ENCODE measurements around the gene SETD4.

SETD4 gene

DNA sequence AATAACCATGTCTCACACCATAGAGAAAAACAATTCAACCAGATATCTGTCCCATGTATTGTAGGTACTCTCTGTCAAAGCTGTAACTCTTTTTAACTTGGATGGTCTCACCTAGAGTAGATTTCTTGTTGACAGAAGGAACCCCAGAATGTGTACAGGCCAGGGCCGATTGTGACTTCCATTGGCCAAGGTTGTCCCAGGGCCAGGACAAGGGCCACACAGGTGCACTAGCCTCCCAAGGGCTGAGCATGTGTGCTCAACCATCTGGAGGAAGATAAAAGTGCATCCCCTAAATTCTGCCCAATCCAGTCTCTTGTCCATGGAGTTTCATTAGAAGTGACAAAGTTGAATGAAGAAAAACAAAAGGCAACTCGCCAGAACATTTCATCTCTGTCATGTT is 51.8 kb downstream of the SETD4 start:
- no peak for DNase-seq (ENCODE audit: low spot score)

DNA sequence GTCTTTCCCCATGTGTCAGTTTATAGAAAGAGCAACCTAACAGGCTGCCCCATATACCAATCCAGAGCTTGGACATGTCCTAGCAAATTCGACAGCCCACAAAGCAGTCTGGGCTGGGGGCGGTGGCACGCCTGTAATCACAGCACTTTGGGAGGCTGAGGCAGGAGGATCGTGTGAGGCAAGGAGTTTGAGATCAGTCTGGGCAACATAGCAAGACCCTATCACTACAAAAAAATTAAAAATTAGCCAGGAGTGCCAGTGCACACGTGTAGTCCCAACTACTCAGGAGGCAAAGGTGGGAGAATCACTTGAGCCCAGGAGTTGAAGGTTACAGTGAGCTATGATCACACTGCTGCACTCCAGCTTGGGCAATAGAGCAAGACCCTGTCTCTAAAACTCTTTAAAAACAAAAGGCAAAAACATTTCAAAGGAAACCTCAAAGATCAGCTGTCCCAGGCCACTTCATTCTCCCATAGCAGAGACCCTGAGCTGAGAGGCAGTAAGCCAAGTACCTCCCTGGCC is 54.4 kb downstream of the SETD4 start:
- no peak for DNase-seq (ENCODE audit: low spot score)

DNA sequence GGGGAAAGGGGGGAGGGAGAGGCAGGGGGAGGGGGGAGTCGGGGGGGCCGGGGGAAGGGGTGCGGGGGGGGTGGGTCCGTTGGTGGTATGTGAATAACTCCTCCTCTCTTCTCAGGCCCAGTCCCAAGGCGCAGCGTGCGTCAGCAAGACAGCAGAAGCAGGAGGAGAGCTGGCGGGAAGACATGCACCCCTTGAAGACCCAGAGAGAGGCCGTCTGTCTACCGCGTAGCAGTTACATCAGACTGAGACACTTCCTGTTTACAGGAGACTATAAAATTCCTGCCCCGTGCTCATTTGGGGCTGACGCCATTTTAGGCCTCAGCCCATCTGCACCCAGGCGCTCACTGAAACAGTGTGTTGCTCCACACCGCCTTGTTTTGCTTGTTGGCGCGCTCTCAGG is 55.3 kb downstream of the SETD4 start:
- peak; percentile 36 for DNase-seq (ENCODE audit: low spot score)

DNA sequence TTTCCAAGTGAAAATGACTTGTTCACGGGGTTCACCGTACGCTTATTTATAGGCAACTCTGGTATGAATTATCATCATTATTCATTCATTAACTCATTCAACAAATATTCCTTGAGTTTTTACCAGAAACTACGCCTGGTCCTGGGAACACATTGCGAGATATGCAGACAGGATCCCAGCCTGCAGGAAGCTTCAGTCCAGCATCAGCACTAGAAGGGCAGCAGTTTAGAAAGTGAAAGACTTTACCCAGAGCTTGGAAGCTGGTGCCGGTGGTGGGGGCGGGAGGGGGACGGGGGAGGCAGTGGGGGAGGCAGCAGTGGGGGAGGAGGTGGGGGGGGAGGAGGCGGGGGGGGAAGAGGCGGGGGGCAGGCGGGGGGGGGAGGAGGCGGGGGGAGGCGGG is 55.9 kb downstream of the SETD4 start:
- DNase-seq (ENCODE audit: low spot score), result no peak

DNA sequence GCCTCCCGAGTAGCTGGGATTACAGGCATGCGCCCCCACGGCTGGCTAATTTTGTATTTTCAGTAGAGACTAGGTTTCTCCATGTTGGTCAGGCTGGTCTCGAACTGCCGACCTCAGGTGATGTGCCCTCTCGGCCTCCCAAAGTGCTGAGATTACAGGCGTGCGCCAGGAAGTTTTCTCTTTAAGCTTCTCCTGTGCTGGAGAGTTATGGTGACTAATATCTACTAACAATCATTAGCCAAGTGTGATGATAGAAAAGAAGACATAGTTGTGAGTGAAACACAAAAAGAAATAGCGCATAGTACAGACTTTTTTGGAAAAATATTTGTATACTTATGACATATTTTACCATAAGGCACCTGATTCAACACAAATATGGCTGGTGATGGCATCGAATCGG is 56.5 kb downstream of the SETD4 start:
- DNase-seq (ENCODE audit: low spot score), result no peak

DNA sequence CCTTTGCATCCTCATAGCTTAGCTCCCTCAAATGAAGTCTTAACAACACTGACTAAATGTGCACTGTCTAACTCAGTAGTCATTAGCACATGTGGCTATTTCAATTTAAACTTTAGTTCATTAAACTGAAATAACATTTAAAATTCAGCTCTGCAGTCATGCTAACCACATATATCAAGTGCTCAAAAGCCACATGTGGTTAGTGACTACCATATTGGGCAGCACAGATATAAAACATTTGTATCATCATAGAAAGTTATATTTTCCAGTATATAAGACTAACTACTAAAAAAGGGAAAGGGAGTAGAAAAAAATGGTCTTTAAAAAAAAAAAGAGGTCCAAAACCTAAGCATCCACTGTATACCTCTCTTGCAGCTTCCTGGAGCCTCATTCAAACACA is 64.1 kb downstream of the SETD4 start:
- DNase-seq (ENCODE audit: low spot score), result no peak

DNA sequence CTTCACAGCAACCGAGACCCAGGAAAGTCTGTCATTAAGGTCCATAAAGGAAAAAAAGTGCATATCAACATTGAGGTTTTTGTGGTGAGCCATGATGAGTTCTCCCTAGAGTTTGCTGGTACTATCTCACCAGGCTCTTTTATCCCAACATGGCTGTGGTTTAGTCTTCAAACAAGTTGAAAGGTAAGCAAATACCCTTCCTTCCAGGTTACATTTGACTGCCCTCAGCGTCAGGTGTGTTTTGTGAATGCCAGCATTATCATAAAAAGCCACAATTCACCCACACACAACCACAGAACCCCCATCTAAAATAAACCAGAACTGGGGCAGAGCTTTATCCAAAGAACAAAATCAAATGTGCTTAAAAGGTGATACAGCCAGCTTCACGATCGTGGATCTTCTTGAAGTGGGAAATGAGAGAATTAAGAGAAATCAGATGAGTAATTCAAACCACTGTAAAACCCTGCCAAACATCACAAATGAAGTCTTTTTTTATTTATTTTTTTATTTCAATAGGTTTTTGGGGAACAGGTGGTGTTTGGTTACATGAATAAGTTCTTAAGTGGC is 64.7 kb downstream of the SETD4 start:
- no peak for DNase-seq (ENCODE audit: low spot score)

DNA sequence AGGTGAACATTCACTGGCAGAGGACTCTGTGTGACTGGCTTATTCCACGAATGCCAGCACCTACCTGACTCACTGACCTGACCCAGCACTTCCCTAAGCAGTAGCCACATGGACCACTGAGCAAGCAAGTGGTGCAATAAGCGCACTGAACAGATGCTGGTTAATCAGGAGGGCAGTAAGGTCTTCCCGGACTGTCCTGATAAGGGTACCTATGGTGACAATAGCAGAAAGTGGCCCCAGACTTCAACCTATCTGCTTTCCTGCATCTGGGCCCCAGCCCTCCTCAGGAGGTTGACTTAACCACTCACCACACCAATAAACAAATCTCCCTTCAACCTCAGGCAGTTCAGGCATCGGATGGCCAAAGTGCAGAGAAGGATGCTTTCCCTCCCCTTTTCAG is 65.7 kb downstream of the SETD4 start:
- no peak for DNase-seq (ENCODE audit: low spot score)

DNA sequence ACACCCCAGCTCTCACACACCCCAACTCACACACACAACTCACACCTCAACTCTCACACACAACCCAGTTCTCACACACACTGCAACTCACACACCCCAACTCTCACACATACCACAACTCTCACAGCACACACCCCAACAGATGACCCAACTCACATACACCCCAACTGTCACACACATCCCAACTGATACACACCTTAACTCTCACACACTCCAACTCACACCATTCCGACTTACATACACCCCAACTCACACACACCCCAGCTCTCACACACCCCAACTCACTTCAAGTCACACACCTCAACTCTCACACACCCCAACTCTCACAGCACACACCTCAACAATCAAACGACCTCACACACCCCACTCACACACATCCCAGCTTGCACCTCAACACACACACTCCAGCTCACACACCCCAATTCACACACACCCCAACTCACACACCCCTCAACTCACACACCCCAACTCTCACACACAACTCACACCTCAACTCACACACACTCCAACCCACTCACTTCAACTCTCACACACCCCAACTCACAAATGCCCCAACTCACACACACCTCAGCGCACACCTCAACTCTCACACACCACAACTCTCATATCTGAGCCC is 66.3 kb downstream of the SETD4 start:
- no peak for DNase-seq (ENCODE audit: low spot score)

DNA sequence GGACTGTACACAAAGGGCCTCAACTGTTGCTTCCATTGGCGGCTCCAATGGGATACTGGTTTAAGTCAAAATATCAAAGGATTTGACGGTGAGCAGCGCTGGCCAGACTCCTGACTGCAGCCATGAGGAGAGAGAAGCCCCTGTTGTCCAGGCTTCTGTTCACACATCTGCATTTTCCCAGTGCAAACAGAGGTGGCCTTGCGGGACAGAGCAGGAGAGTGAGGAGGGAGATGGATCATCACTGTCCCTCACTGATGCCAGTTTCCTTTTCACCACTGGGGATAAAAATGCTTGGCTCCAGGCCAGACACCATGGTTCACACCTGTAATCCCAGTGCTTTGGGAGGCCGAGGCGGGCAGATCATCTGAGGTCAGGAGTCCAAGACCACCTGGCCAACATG is 69.2 kb downstream of the SETD4 start:
- DNase-seq (ENCODE audit: low spot score), result no peak

DNA sequence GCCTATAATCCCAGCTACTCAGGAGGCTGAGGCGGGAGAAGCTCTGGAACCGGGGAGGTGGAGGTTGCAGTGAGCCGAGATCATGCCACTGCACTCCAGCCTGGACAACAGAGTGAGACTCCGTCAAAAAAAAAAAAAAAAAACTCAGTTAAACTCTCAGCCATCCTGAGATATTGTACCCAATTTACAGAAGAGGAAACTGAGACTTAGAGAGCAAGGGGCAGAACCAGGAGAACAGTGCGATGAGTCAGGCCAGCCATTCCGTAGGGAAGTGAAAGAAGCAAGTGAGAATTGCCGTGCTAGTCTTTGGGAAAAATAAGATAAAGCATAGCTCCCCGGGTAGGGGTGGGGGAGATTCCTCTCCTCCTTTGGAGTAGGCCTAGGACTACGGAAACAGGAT is 69.7 kb downstream of the SETD4 start:
- no peak for DNase-seq (ENCODE audit: low spot score)

DNA sequence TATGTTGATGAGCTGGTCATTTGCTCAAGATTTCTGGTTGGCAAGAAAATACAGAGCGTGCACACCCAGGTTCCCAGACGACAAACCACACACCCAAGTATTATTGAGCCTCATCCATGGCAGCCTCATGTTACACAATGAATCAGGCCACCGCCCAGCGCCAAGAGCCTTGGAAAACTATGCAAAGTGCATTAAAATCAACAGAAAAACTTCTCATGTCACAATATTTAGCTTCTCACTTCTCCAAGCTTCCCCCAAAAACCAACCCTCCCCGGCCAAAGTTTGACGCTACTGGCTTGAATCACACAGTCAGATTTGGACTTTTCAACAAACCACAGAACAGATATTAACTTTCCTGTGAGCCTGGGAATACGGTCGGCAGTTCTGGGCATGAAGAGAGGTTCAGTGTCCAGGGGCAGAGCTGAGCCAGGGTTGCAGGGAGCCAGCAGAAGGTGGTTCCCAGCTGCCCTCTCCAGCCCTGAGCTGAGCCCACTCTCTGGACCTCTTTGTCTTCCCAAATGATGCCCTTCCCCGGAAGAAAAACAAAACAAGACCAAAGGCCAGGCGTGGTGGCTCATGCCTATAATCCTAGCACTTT is 71.1 kb downstream of the SETD4 start:
- DNase-seq (ENCODE audit: low spot score), result no peak

DNA sequence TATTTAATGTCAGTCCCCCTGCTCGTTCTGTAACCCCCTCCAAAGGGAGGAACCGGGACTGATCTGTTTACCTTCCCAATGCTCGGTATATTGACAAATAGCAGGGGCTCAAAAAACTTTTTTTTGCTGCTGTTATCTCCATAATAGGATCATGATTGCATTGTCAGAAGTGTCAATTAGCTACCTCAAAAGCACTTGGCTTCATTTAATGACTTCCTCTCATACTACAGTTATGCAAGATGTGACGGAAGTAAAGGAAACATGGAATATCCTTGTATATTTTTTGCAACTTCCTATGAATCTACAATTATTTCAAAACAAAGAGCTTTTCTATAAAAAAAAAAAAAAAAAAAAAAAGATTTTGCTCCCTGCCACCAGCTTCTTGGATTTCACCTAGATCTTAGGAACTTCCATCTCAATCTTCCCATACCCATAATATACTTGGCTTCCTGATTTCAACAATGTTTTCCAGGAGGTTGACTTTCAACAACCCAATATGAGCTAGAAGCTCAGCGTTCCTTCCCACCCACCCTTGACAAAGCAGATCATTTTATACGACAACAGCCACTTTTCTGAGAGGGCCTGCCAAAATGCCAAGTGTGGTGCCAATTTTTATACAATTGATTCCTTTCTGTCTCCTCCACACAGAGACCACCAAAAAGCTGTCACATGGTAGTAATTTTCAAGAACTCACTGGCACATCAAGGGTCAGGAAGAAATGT is 71.7 kb downstream of the SETD4 start:
- DNase-seq (ENCODE audit: low spot score), result no peak

DNA sequence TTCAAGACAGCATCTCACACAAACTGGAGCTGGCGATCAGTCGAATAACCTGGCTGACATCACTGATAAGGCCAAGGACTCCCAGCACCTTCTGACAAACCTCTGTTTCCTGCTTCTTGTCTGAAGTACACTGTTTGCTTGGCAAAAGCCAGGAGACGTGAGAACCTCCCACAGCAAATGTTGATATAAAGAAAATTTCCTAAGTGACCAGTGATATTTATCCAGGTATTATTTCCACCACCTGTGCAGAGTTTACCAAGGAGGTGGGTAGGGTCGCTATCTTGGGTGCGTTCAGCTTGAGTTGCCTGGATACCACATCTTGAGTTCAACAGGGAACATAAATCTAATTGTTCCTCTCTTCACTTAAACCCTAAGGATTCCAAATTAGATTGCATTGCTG is 72.9 kb downstream of the SETD4 start:
- no peak for DNase-seq (ENCODE audit: low spot score)

DNA sequence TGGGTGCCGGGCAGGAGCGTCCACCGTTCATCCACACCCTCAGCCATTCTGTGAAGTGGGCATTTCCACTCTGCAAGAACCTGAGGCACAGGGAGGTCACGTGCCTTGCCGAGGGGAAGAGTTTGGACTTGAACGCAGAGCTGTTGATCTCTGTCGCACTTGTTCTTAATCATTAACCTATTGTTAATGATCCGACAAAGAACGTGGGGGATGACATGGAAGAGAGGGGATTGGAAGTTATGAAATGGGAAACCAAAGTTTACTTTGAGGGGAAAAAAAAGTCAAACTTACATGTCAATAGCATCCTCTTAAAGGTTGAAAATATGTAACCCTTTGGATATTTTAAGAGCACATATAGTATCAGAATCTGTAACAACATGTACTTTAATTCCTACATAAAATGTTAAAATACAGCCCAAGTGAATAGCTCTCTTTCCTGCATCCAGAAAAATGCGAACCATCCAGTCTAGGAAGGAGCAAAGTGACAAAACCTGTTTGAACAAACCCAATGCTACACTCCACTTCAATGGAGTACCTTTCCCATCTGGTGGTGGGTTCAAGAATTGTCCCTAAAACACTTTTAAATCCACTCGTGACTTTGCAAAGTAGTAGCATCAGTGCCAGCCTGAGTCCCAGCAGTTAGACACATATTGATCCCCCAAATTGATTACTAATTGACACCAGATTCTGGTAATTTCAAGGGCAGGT is 75.5 kb downstream of the SETD4 start:
- DNase-seq (ENCODE audit: low spot score), result no peak

Measured in RKO (cell line).